GM23338 (cell line): ENCODE measurements around the gene PROB1. TPM values are rescaled to one million over a fixed set of nuclear protein-coding genes. Genes with fewer than 3 reads are reported as not detected.

Experiments
- ATAC-seq: fragments of 200-7000 bp; cut with Tn5 transposase; 3 replicates; pipeline ENCODE4 v1.9.1; 2020
- DNase-seq: peaks from one replicate; pipeline ENCODE4 v3.0.0-alpha.2; 2015; ENCODE audit warnings: low spot score
- H2AFZ ChIP-seq: fragments of 200-600 bp; sonication (generic); 2 replicates; pipeline ENCODE4 v1.8.0; 2016; ENCODE audit warnings: antibody characterized with exemption, mild to moderate bottlenecking, moderate library complexity
- H3F3A ChIP-seq: fragments of 200-600 bp; sonication (generic); replicated peaks from 2 replicates; pipeline ENCODE4 v1.8.0; 2017; ENCODE audit warnings: antibody characterized with exemption, mixed run types, low read depth
- H3K27ac ChIP-seq: fragments of 200-600 bp; sonication (generic); 2 replicates; pipeline ENCODE4 v1.6.1; 2016; ENCODE audit warnings: low read depth
- H3K27me3 ChIP-seq: fragments of 200-600 bp; sonication (generic); 2 replicates; pipeline ENCODE4 v1.8.0; 2016; ENCODE audit warnings: mild to moderate bottlenecking, mixed run types, moderate library complexity; ENCODE audit not compliant: insufficient read depth
- H3K36me3 ChIP-seq: fragments of 200-600 bp; sonication (generic); 2 replicates; pipeline ENCODE4 v1.8.0; 2016; ENCODE audit warnings: mild to moderate bottlenecking; ENCODE audit not compliant: insufficient read depth
- H3K4me1 ChIP-seq: fragments of 200-600 bp; sonication (generic); 2 replicates; pipeline ENCODE4 v1.8.0; 2016; ENCODE audit warnings: mild to moderate bottlenecking, moderate library complexity; ENCODE audit not compliant: insufficient read depth
- H3K4me2 ChIP-seq: fragments of 200-600 bp; sonication (generic); 2 replicates; pipeline ENCODE4 v1.7.1; 2017; ENCODE audit warnings: mixed run types
- H3K4me3 ChIP-seq: fragments of 200-600 bp; sonication (generic); 2 replicates; pipeline ENCODE4 v1.6.1; 2016; ENCODE audit warnings: mixed run types
- H3K79me2 ChIP-seq: fragments of 200-600 bp; sonication (generic); replicated peaks from 2 replicates; pipeline ENCODE4 v1.8.0; 2017; ENCODE audit warnings: mild to moderate bottlenecking; ENCODE audit not compliant: insufficient read depth
- H3K9me2 ChIP-seq: fragments of 200-600 bp; sonication (generic); 2 replicates; pipeline ENCODE4 v1.8.0; 2017; ENCODE audit not compliant: insufficient read depth
- H4K20me1 ChIP-seq: fragments of 200-600 bp; sonication (generic); replicated peaks from 2 replicates; pipeline ENCODE4 v1.8.0; 2017; ENCODE audit warnings: mild to moderate bottlenecking; ENCODE audit not compliant: insufficient read depth
- H3K27ac Mint-ChIP-seq: 2 replicates; pipeline ENCODE4 v1.8.0; 2020; ENCODE audit warnings: inconsistent platforms, mild to moderate bottlenecking, moderate library complexity, mixed read lengths
- H3K27me3 Mint-ChIP-seq: 3 replicates; pipeline ENCODE4 v1.8.0; 2022; ENCODE audit warnings: low read depth, mild to moderate bottlenecking, moderate library complexity, mixed read lengths, inconsistent platforms; ENCODE audit not compliant: insufficient read depth, poor library complexity
- H3K36me3 Mint-ChIP-seq: 3 replicates; pipeline ENCODE4 v1.8.0; 2021; ENCODE audit warnings: low read depth, mild to moderate bottlenecking, inconsistent platforms, moderate library complexity, mixed read lengths
- H3K4me1 Mint-ChIP-seq: 3 replicates; pipeline ENCODE4 v1.8.0; 2020; ENCODE audit warnings: mild to moderate bottlenecking, inconsistent platforms, mixed read lengths
- H3K4me3 Mint-ChIP-seq: 3 replicates; pipeline ENCODE4 v1.8.0; 2021; ENCODE audit warnings: moderate library complexity, mild to moderate bottlenecking, inconsistent platforms, mixed read lengths
- H3K9me3 Mint-ChIP-seq: 3 replicates; pipeline ENCODE4 v1.8.0; 2020; ENCODE audit warnings: moderate library complexity, mild to moderate bottlenecking, inconsistent platforms, mixed read lengths
- CREB1 ChIP-seq: fragments of 250-450 bp; sonication (Bioruptor Pico); IDR thresholded peaks from 2 replicates; pipeline ENCODE4 v1.5.0; 2020; ENCODE audit warnings: low read depth, mild to moderate bottlenecking, moderate library complexity
- EZH2 ChIP-seq: fragments of 200-600 bp; sonication (generic); IDR thresholded peaks from one replicate; pipeline ENCODE4 v1.8.0; 2017; ENCODE audit warnings: antibody characterized with exemption, mild to moderate bottlenecking, low read depth; ENCODE audit not compliant: unreplicated experiment
- EZH2phosphoT487 ChIP-seq: fragments of 200-600 bp; sonication (generic); IDR thresholded peaks from one replicate; pipeline ENCODE4 v1.8.1; 2018; ENCODE audit warnings: antibody characterized with exemption; ENCODE audit not compliant: unreplicated experiment
- JUNB ChIP-seq: IDR thresholded peaks from one replicate; pipeline ENCODE4 v1.6.1; 2016; ENCODE audit warnings: antibody characterized with exemption; ENCODE audit not compliant: unreplicated experiment
- NANOG ChIP-seq: IDR thresholded peaks from 2 replicates; pipeline ENCODE4 v1.6.1; 2016; ENCODE audit warnings: antibody characterized with exemption, borderline replicate concordance
- POLR2AphosphoS5 ChIP-seq: IDR thresholded peaks from 2 replicates; pipeline ENCODE4 v1.6.1; 2016; ENCODE audit warnings: antibody characterized with exemption, low read depth
- STAT1 ChIP-seq: IDR thresholded peaks from one replicate; pipeline ENCODE4 v1.6.1; 2016; ENCODE audit warnings: antibody characterized with exemption; ENCODE audit not compliant: unreplicated experiment
- ZNF114 ChIP-seq: fragments of 250-450 bp; sonication (Bioruptor Pico); IDR thresholded peaks from 2 replicates; pipeline ENCODE4 v1.5.0; 2020; ENCODE audit warnings: mild to moderate bottlenecking, moderate library complexity
- ZNF331 ChIP-seq: fragments of 250-450 bp; sonication (Bioruptor Pico); IDR thresholded peaks from 2 replicates; pipeline ENCODE4 v1.5.0; 2020; ENCODE audit warnings: low read depth, mild to moderate bottlenecking, moderate library complexity
- polyA plus RNA-seq: library from polyadenylated mRNA; unstranded; fragments of >200 nt; fragmentation: Nextera tagmentation; extraction: Ambion mirVana; gene quantifications from 2 replicates; pipeline ENCODE4 v1.2.1, GENCODE V29; 2016
- total RNA-seq: library from RNA; depleted of rRNA; stranded (reverse); fragments of >200 nt; shearing (Covaris generic); gene quantifications from 2 replicates; pipeline ENCODE4 v1.2.3, GENCODE V29; 2014
- TF ChIP-seq, protein P1 (sequence below): IDR thresholded peaks from 2 replicates; pipeline ENCODE4 v1.6.1; 2016; ENCODE audit warnings: antibody characterized with exemption
- TF ChIP-seq, protein P2 (sequence below): IDR thresholded peaks from one replicate; pipeline ENCODE4 v1.6.1; 2018; ENCODE audit warnings: antibody characterized with exemption; ENCODE audit not compliant: unreplicated experiment
- TF ChIP-seq, protein P3 (sequence below): fragments of 250-450 bp; sonication (Bioruptor Pico); IDR thresholded peaks from 2 replicates; pipeline ENCODE4 v1.5.0; 2020; ENCODE audit warnings: mild to moderate bottlenecking, moderate library complexity
- TF ChIP-seq, protein P4 (sequence below), 2 experiments: fragments of 200-600 bp in 1 of 2; sonication (generic) in 1 of 2; conservative IDR thresholded peaks; 2 replicates each; pipeline versions ENCODE4 v1.5.1 to v1.6.1; 2016 to 2017; ENCODE audit warnings: antibody characterized with exemption in 2 of 2, low read depth in 2 of 2, mild to moderate bottlenecking in 2 of 2, moderate library complexity in 1 of 2

PROB1 gene
- total and polyA plus RNA-seq, 2 experiments from 2014 or later, result 0.73 to 2.7 TPM

DNA sequence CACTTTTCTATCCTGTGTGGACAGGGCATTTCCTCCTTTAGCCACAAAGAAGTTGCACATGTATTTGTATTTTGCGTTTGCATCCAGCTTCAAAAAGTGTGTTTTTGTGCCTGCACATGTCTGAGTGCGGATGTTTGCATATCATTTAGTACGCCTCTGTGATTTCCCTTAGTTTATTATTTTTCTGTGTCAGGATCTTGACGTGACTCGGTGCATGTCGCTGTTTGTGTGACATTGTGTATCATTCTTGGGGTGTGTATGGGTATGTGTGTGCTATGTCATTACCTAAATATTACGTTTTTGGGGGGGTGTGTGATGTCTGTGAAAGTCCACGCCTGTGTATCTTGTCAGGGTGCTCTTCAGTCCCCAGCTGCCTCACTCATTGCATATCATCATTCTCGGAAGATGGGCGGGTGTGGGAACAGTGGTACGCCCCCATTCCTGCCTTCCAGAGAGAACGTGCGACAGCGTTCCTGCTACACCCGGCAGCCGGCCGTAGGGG, 53.7 kb downstream of the PROB1 start:
- H2AFZ ChIP-seq, result 0 out of 2 replicates have a peak overlapping the region, but pooled peaks have one; percentile 34
- ATAC-seq, result no peak

More for the DNA sequence above, 53.7 kb downstream of the PROB1 start:
- H3K4me1 ChIP-seq, result peaks cover 8% of the 10 kb centered on the region
- H3K9me2 ChIP-seq, result peaks cover 4% of the 10 kb centered on the region; the same call in 1 of the 2 replicates
- H3K4me3 ChIP-seq, result peak overlapping the region; percentile 90
- no peak overlapping the region for H3K27ac ChIP-seq
- peaks cover 3% of the 10 kb centered on the region for H3K36me3 ChIP-seq
- H3K79me2 ChIP-seq, result peaks cover 40% of the 10 kb centered on the region
- no peak for DNase-seq
- peak overlapping the region; percentile 100 for H3K27ac Mint-ChIP-seq
- peaks cover 26% of the 10 kb centered on the region for H3K36me3 Mint-ChIP-seq
- H3K4me3 Mint-ChIP-seq, result peak overlapping the region; percentile 99
- H3K27me3 ChIP-seq, result no peaks in the 10 kb centered on the region
- TF ChIP-seq, protein P1, sequence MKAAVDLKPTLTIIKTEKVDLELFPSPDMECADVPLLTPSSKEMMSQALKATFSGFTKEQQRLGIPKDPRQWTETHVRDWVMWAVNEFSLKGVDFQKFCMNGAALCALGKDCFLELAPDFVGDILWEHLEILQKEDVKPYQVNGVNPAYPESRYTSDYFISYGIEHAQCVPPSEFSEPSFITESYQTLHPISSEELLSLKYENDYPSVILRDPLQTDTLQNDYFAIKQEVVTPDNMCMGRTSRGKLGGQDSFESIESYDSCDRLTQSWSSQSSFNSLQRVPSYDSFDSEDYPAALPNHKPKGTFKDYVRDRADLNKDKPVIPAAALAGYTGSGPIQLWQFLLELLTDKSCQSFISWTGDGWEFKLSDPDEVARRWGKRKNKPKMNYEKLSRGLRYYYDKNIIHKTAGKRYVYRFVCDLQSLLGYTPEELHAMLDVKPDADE, result no peak
- TF ChIP-seq EZH2 (no peak), CREB1 (CRISPR knock-in tag) (no peak), EZH2phosphoT487 (no peak), ZNF114 (no peak), NANOG (no peak), ZNF331 (CRISPR knock-in tag) (no peak), STAT1 (no peak), JUNB (no peak), POLR2AphosphoS5 (no peak)
- TF ChIP-seq, protein P2, sequence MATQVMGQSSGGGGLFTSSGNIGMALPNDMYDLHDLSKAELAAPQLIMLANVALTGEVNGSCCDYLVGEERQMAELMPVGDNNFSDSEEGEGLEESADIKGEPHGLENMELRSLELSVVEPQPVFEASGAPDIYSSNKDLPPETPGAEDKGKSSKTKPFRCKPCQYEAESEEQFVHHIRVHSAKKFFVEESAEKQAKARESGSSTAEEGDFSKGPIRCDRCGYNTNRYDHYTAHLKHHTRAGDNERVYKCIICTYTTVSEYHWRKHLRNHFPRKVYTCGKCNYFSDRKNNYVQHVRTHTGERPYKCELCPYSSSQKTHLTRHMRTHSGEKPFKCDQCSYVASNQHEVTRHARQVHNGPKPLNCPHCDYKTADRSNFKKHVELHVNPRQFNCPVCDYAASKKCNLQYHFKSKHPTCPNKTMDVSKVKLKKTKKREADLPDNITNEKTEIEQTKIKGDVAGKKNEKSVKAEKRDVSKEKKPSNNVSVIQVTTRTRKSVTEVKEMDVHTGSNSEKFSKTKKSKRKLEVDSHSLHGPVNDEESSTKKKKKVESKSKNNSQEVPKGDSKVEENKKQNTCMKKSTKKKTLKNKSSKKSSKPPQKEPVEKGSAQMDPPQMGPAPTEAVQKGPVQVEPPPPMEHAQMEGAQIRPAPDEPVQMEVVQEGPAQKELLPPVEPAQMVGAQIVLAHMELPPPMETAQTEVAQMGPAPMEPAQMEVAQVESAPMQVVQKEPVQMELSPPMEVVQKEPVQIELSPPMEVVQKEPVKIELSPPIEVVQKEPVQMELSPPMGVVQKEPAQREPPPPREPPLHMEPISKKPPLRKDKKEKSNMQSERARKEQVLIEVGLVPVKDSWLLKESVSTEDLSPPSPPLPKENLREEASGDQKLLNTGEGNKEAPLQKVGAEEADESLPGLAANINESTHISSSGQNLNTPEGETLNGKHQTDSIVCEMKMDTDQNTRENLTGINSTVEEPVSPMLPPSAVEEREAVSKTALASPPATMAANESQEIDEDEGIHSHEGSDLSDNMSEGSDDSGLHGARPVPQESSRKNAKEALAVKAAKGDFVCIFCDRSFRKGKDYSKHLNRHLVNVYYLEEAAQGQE, result no peak
- TF ChIP-seq, protein P3, sequence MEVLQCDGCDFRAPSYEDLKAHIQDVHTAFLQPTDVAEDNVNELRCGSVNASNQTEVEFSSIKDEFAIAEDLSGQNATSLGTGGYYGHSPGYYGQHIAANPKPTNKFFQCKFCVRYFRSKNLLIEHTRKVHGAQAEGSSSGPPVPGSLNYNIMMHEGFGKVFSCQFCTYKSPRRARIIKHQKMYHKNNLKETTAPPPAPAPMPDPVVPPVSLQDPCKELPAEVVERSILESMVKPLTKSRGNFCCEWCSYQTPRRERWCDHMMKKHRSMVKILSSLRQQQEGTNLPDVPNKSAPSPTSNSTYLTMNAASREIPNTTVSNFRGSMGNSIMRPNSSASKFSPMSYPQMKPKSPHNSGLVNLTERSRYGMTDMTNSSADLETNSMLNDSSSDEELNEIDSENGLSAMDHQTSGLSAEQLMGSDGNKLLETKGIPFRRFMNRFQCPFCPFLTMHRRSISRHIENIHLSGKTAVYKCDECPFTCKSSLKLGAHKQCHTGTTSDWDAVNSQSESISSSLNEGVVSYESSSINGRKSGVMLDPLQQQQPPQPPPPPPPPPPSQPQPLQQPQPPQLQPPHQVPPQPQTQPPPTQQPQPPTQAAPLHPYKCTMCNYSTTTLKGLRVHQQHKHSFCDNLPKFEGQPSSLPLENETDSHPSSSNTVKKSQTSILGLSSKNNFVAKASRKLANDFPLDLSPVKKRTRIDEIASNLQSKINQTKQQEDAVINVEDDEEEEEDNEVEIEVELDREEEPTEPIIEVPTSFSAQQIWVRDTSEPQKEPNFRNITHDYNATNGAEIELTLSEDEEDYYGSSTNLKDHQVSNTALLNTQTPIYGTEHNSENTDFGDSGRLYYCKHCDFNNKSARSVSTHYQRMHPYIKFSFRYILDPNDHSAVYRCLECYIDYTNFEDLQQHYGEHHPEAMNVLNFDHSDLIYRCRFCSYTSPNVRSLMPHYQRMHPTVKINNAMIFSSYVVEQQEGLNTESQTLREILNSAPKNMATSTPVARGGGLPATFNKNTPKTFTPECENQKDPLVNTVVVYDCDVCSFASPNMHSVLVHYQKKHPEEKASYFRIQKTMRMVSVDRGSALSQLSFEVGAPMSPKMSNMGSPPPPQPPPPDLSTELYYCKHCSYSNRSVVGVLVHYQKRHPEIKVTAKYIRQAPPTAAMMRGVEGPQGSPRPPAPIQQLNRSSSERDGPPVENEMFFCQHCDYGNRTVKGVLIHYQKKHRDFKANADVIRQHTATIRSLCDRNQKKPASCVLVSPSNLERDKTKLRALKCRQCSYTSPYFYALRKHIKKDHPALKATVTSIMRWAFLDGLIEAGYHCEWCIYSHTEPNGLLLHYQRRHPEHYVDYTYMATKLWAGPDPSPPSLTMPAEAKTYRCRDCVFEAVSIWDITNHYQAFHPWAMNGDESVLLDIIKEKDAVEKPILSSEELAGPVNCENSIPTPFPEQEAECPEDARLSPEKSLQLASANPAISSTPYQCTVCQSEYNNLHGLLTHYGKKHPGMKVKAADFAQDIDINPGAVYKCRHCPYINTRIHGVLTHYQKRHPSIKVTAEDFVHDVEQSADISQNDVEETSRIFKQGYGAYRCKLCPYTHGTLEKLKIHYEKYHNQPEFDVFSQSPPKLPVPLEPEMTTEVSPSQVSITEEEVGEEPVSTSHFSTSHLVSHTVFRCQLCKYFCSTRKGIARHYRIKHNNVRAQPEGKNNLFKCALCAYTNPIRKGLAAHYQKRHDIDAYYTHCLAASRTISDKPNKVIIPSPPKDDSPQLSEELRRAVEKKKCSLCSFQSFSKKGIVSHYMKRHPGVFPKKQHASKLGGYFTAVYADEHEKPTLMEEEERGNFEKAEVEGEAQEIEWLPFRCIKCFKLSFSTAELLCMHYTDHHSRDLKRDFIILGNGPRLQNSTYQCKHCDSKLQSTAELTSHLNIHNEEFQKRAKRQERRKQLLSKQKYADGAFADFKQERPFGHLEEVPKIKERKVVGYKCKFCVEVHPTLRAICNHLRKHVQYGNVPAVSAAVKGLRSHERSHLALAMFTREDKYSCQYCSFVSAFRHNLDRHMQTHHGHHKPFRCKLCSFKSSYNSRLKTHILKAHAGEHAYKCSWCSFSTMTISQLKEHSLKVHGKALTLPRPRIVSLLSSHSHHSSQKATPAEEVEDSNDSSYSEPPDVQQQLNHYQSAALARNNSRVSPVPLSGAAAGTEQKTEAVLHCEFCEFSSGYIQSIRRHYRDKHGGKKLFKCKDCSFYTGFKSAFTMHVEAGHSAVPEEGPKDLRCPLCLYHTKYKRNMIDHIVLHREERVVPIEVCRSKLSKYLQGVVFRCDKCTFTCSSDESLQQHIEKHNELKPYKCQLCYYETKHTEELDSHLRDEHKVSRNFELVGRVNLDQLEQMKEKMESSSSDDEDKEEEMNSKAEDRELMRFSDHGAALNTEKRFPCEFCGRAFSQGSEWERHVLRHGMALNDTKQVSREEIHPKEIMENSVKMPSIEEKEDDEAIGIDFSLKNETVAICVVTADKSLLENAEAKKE (CRISPR knock-in tag), result no peak
- TF ChIP-seq, protein P4, sequence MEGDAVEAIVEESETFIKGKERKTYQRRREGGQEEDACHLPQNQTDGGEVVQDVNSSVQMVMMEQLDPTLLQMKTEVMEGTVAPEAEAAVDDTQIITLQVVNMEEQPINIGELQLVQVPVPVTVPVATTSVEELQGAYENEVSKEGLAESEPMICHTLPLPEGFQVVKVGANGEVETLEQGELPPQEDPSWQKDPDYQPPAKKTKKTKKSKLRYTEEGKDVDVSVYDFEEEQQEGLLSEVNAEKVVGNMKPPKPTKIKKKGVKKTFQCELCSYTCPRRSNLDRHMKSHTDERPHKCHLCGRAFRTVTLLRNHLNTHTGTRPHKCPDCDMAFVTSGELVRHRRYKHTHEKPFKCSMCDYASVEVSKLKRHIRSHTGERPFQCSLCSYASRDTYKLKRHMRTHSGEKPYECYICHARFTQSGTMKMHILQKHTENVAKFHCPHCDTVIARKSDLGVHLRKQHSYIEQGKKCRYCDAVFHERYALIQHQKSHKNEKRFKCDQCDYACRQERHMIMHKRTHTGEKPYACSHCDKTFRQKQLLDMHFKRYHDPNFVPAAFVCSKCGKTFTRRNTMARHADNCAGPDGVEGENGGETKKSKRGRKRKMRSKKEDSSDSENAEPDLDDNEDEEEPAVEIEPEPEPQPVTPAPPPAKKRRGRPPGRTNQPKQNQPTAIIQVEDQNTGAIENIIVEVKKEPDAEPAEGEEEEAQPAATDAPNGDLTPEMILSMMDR (conservative IDR thresholded peaks at IDR 0.05; ENCODE audit: low read depth in 2 of 2), result no peak
- peaks cover 36% of the 10 kb centered on the region for H4K20me1 ChIP-seq
- H3K9me3 Mint-ChIP-seq, result no peaks in the 10 kb centered on the region; the same call in 2 of the 3 replicates
- peaks cover 23% of the 10 kb centered on the region for H3K4me1 Mint-ChIP-seq
- H3K4me2 ChIP-seq, result peak overlapping the region; percentile 84
- peaks cover 19% of the 10 kb centered on the region for H3K27me3 Mint-ChIP-seq
- peaks cover 14% of the 10 kb centered on the region; the same call in 1 of the 2 replicates for H3F3A ChIP-seq
